GM12878 (cell line): ENCODE measurements around the gene CHAF1A. TPM values are rescaled to one million over a fixed set of nuclear protein-coding genes. Genes with fewer than 3 reads are reported as not detected.

ENCODE experiments used
- ATAC-seq: fragments of 200-7000 bp; cut with Tn5 transposase; 3 replicates; pipeline ENCODE4 v1.9.1; 2020; ENCODE audit warnings: mild to moderate bottlenecking, moderate library complexity
- BruUV-seq: library from RNA; stranded (reverse); fragments of 400-500 nt; replicated peaks from 2 replicates; lab custom pipeline; 2021; lab: Mats Ljungman, UMichigan
- CTCF ChIA-PET: fragments of 300-600 bp; sonication (Branson Sonifier 250); formaldehyde crosslinking; extraction: SDS; loops from one replicate; lab custom pipeline; 2021; ENCODE audit warnings: inconsistent platforms; lab: Yijun Ruan, JAX
- POLR2A ChIA-PET: fragments of 350-600 bp; formaldehyde crosslinking; extraction: SDS; loops from one replicate; lab custom pipeline; 2021; ENCODE audit warnings: inconsistent platforms; lab: Charles Lee
- RAD21 ChIA-PET: fragments of 300-600 bp; sonication (Branson Sonifier 250); formaldehyde crosslinking; loops from one replicate; lab custom pipeline; 2023; ENCODE audit warnings: antibody characterized with exemption; ENCODE audit not compliant: unreplicated experiment; lab: Charles Lee
- SMC1A ChIA-PET: fragments of 300-600 bp; sonication (Branson Sonifier 250); formaldehyde crosslinking; loops from one replicate; lab custom pipeline; 2023; ENCODE audit not compliant: unreplicated experiment, uncharacterized antibody; lab: Charles Lee
- DNase-seq: peaks from one replicate; pipeline ENCODE4 v3.0.0-alpha.2; 2011; ENCODE audit warnings: low read depth, low spot score
- FAIRE-seq: peaks from 3 replicates; lab custom pipeline; 2011; peaks lifted over from hg19 to GRCh38; lab: Jason Lieb, UNC
- H2AFZ ChIP-seq: 2 replicates; pipeline ENCODE4 v1.6.0; 2011; ENCODE audit warnings: low read depth, low read length, control low read depth; ENCODE audit not compliant: control insufficient read depth
- H3K27ac ChIP-seq: 2 replicates; pipeline ENCODE4 v1.5.1; 2011; ENCODE audit warnings: control low read depth; ENCODE audit not compliant: control insufficient read depth, insufficient read depth
- H3K27me3 ChIP-seq, 2 experiments: replicated peaks in 1 of 2; 2 replicates each; pipeline versions ENCODE4 v1.6.0 to v1.6.1; 2011; ENCODE audit warnings: low read length in 1 of 2; ENCODE audit not compliant: control insufficient read depth in 2 of 2, insufficient read depth in 2 of 2
- H3K36me3 ChIP-seq, 2 experiments: 2 replicates each; pipeline ENCODE4 v1.5.1; 2011; ENCODE audit warnings: low read length in 1 of 2; ENCODE audit not compliant: control insufficient read depth in 2 of 2, insufficient read depth in 2 of 2
- H3K4me1 ChIP-seq: 2 replicates; pipeline ENCODE4 v1.6.1; 2011; ENCODE audit warnings: mild to moderate bottlenecking, low read length, moderate library complexity, mixed read lengths; ENCODE audit not compliant: control insufficient read depth, insufficient read depth
- H3K4me2 ChIP-seq: 2 replicates; pipeline ENCODE4 v1.6.0; 2011; ENCODE audit warnings: control low read depth; ENCODE audit not compliant: control insufficient read depth, insufficient read depth
- H3K4me3 ChIP-seq: fragments of 200-600 bp; sonication (generic); 2 replicates; pipeline ENCODE4 v1.5.1; 2016
- H3K79me2 ChIP-seq: 2 replicates; pipeline ENCODE4 v1.6.0; 2011; ENCODE audit warnings: low read length; ENCODE audit not compliant: control insufficient read depth, insufficient read depth
- H3K9ac ChIP-seq: 2 replicates; pipeline ENCODE4 v1.8.0; 2011; ENCODE audit warnings: low read length, control low read depth, mixed read lengths; ENCODE audit not compliant: control insufficient read depth, insufficient read depth
- H3K9me3 ChIP-seq: replicated peaks from 3 replicates; pipeline ENCODE4 v1.5.1; 2011; ENCODE audit warnings: mild to moderate bottlenecking, low read length; ENCODE audit not compliant: control insufficient read depth, insufficient read depth
- H4K20me1 ChIP-seq: 2 replicates; pipeline ENCODE4 v1.6.0; 2011; ENCODE audit not compliant: control insufficient read depth, insufficient read depth
- ATF7 ChIP-seq: fragments of 450-650 bp; IDR thresholded peaks from 2 replicates; pipeline ENCODE4 v1.6.1; 2016; ENCODE audit warnings: low read depth, mild to moderate bottlenecking
- CBFB ChIP-seq: IDR thresholded peaks from 2 replicates; pipeline ENCODE4 v1.6.1; 2016; ENCODE audit warnings: antibody characterized with exemption, low read depth
- ESRRA ChIP-seq: IDR thresholded peaks from 2 replicates; pipeline ENCODE4 v1.6.1; 2012; ENCODE audit warnings: mild to moderate bottlenecking, low read length, improper control_type of control experiment
- FOXM1 ChIP-seq: IDR thresholded peaks from 2 replicates; pipeline ENCODE4 v1.6.1; 2012; ENCODE audit warnings: low read depth, mild to moderate bottlenecking, inconsistent platforms, low read length, moderate library complexity
- HDGF ChIP-seq: fragments of 450-650 bp; IDR thresholded peaks from 2 replicates; pipeline ENCODE4 v1.6.1; 2016; ENCODE audit warnings: antibody characterized with exemption
- JUNB ChIP-seq: IDR thresholded peaks from 2 replicates; pipeline ENCODE4 v1.6.1; 2016; ENCODE audit warnings: antibody characterized with exemption, mild to moderate bottlenecking
- LARP7 ChIP-seq: fragments of 450-650 bp; IDR thresholded peaks from 2 replicates; pipeline ENCODE4 v1.6.1; 2017; ENCODE audit warnings: mild to moderate bottlenecking
- NFXL1 ChIP-seq: fragments of 450-650 bp; IDR thresholded peaks from 2 replicates; pipeline ENCODE4 v1.6.1; 2017; ENCODE audit warnings: antibody characterized with exemption, mild to moderate bottlenecking, borderline replicate concordance
- NFYB ChIP-seq: IDR thresholded peaks from 2 replicates; pipeline ENCODE4 v1.6.1; 2011; ENCODE audit warnings: low read depth, mild to moderate bottlenecking, low read length, improper control_type of control experiment, moderate library complexity; ENCODE audit not compliant: insufficient read depth
- RB1 ChIP-seq: fragments of 450-650 bp; formaldehyde crosslinking; IDR thresholded peaks from 2 replicates; pipeline ENCODE4 v1.6.1; 2017; ENCODE audit warnings: mild to moderate bottlenecking, borderline replicate concordance
- SRF ChIP-seq, 2 experiments: IDR thresholded peaks; 2 replicates each; pipeline ENCODE4 v1.6.1; 2011; ENCODE audit warnings: low read depth in 2 of 2, low read length in 2 of 2, mild to moderate bottlenecking in 1 of 2, moderate library complexity in 1 of 2
- TBL1XR1 ChIP-seq: IDR thresholded peaks from 2 replicates; pipeline ENCODE4 v1.6.1; 2012; ENCODE audit warnings: low read depth, low read length, improper control_type of control experiment
- TCF12 ChIP-seq: IDR thresholded peaks from 2 replicates; pipeline ENCODE4 v1.6.1; 2011; ENCODE audit warnings: low read depth, mild to moderate bottlenecking, low read length
- YBX1 ChIP-seq: fragments of 450-650 bp; IDR thresholded peaks from 2 replicates; pipeline ENCODE4 v1.6.1; 2016; ENCODE audit warnings: antibody characterized with exemption
- WGBS: methylation state at CpG from one replicate; pipeline ENCODE4 v1.1.6; 2016; ENCODE audit warnings: low lambda C conversion rate; ENCODE audit not compliant: insufficient replicate concordance, insufficient coverage; ENCODE audit errors: missing lambda C conversion rate; 5-methylcytosine and 5-hydroxymethylcytosine counted together
- in situ Hi-C: fragments of 300-500 bp; cut with MboI; formaldehyde crosslinking; loops from 9 replicates; pipeline ENCODE4 v1.14.3; 2018; ENCODE audit warnings: mixed read lengths
- intact Hi-C: fragments of 100-400 bp; cut with micrococcal nuclease; formaldehyde crosslinking; loops from one replicate; pipeline ENCODE4 v1.14.2; 2022; ENCODE audit not compliant: unreplicated experiment
- polyA plus RNA-seq, 11 experiments: library from polyadenylated mRNA; depleted of rRNA in 4 of 11; unstranded in 6 of 11; stranded (reverse) in 5 of 11; fragments of >200 nt; fragmentation: Nextera tagmentation in 4 of 11; fragmentation: Illumina TruSeq in 1 of 11; extraction: Ambion mirVana in 4 of 11; extraction: Trizol in 1 of 11; gene quantifications; 1 replicate in 1 of 11; 2 replicates in 10 of 11; pipeline versions ENCODE4 v1.2.1 to v1.2.3, GENCODE V29; 2011 to 2016; ENCODE audit warnings: inconsistent platforms in 2 of 11, missing spikeins in 2 of 11, low read depth in 1 of 11
- total RNA-seq, 4 experiments: library from RNA; depleted of rRNA in 3 of 4; stranded (reverse); fragments of >200 nt in 3 of 4; fragmentation: Illumina TruSeq in 1 of 4; extraction: Trizol in 1 of 4; gene quantifications; 2 replicates each; pipeline versions ENCODE4 v1.2.1 to v1.2.3, GENCODE V29; 2013 to 2021
- TF ChIP-seq, protein P1 (sequence below): IDR thresholded peaks from 2 replicates; pipeline ENCODE4 v1.6.1; 2011; ENCODE audit warnings: low read depth, mild to moderate bottlenecking, low read length, moderate library complexity, borderline replicate concordance; ENCODE audit errors: extremely low read depth
- TF ChIP-seq, protein P2 (sequence below): fragments of 450-650 bp; IDR thresholded peaks from 2 replicates; pipeline ENCODE4 v1.6.1; 2014; ENCODE audit warnings: mild to moderate bottlenecking
- TF ChIP-seq, protein P3 (sequence below): fragments of 450-650 bp; IDR thresholded peaks from 2 replicates; pipeline ENCODE4 v1.6.1; 2017; ENCODE audit warnings: mild to moderate bottlenecking, moderate library complexity
- TF ChIP-seq, protein P4 (sequence below): IDR thresholded peaks from 2 replicates; pipeline ENCODE4 v1.6.1; 2012; ENCODE audit warnings: mild to moderate bottlenecking, low read depth, low read length

The CHAF1A gene
- total and polyA plus RNA-seq, 10 of the 15 experiments (the other 5 are each of a cell fraction or from before 2014, with no cell fraction given), result 1.3 to 69.1 (median 34.2) TPM

DNA sequence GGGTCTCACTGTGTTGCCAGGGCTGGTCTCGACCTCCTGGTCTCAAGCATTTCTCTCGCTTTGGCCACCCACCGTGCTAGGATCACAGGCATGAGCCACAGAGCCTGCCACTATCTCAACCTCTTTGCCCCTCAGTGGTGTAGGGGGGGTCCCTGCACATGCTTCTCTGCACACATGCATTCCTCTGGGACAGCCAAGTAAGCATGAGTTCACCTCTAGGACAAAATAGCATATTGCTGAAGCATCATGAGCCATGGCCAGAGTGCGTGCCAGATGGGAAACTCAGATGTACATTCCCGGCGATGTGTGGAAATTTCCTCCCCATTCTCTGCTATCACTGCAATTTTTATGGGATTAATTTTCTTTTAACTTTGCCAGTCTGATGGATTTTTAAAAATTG, 23.1 kb downstream of the CHAF1A start:
- FAIRE-seq (no peak), DNase-seq (no peak), ATAC-seq (no peak)
- intact Hi-C loops (no loop called here), in situ Hi-C loops (no loop called here)
- Histone ChIP-seq H3K4me3 (no peak overlapping the region), H3K9me3 (no peaks in the 10 kb centered on the region), H3K27ac (no peak overlapping the region), H3K36me3 (peaks cover 19 to 27% of the 10 kb centered on the region in 2 experiments; a peak in 3 of 4 replicates), H4K20me1 (no peaks in the 10 kb centered on the region), H3K9ac (no peak overlapping the region), H3K4me1 (peaks cover 12% of the 10 kb centered on the region), H3K27me3 (no peaks in the 10 kb centered on the region), H3K4me2 (no peak overlapping the region), H3K79me2 (no peaks in the 10 kb centered on the region), H2AFZ (no peak overlapping the region)
- TF ChIP-seq, protein P1, sequence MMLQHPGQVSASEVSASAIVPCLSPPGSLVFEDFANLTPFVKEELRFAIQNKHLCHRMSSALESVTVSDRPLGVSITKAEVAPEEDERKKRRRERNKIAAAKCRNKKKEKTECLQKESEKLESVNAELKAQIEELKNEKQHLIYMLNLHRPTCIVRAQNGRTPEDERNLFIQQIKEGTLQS, result no peak
- TF ChIP-seq LARP7 (no peak), YBX1 (no peak), JUNB (no peak), TBL1XR1 (no peak), CBFB (no peak), ATF7 (no peak), TCF12 (no peak), NFYB (no peak), HDGF (no peak), SRF (IDR thresholded peaks at IDR 0.05; ENCODE audit: low read depth in 2 of 2, low read length in 2 of 2) (no peak), RB1 (no peak), NFXL1 (no peak), ESRRA (no peak), FOXM1 (no peak)
- TF ChIP-seq, protein P2, sequence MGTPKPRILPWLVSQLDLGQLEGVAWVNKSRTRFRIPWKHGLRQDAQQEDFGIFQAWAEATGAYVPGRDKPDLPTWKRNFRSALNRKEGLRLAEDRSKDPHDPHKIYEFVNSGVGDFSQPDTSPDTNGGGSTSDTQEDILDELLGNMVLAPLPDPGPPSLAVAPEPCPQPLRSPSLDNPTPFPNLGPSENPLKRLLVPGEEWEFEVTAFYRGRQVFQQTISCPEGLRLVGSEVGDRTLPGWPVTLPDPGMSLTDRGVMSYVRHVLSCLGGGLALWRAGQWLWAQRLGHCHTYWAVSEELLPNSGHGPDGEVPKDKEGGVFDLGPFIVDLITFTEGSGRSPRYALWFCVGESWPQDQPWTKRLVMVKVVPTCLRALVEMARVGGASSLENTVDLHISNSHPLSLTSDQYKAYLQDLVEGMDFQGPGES, result no peak
- TF ChIP-seq, protein P3, sequence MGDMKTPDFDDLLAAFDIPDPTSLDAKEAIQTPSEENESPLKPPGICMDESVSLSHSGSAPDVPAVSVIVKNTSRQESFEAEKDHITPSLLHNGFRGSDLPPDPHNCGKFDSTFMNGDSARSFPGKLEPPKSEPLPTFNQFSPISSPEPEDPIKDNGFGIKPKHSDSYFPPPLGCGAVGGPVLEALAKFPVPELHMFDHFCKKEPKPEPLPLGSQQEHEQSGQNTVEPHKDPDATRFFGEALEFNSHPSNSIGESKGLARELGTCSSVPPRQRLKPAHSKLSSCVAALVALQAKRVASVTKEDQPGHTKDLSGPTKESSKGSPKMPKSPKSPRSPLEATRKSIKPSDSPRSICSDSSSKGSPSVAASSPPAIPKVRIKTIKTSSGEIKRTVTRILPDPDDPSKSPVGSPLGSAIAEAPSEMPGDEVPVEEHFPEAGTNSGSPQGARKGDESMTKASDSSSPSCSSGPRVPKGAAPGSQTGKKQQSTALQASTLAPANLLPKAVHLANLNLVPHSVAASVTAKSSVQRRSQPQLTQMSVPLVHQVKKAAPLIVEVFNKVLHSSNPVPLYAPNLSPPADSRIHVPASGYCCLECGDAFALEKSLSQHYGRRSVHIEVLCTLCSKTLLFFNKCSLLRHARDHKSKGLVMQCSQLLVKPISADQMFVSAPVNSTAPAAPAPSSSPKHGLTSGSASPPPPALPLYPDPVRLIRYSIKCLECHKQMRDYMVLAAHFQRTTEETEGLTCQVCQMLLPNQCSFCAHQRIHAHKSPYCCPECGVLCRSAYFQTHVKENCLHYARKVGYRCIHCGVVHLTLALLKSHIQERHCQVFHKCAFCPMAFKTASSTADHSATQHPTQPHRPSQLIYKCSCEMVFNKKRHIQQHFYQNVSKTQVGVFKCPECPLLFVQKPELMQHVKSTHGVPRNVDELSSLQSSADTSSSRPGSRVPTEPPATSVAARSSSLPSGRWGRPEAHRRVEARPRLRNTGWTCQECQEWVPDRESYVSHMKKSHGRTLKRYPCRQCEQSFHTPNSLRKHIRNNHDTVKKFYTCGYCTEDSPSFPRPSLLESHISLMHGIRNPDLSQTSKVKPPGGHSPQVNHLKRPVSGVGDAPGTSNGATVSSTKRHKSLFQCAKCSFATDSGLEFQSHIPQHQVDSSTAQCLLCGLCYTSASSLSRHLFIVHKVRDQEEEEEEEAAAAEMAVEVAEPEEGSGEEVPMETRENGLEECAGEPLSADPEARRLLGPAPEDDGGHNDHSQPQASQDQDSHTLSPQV, result no peak
- TF ChIP-seq, protein P4, sequence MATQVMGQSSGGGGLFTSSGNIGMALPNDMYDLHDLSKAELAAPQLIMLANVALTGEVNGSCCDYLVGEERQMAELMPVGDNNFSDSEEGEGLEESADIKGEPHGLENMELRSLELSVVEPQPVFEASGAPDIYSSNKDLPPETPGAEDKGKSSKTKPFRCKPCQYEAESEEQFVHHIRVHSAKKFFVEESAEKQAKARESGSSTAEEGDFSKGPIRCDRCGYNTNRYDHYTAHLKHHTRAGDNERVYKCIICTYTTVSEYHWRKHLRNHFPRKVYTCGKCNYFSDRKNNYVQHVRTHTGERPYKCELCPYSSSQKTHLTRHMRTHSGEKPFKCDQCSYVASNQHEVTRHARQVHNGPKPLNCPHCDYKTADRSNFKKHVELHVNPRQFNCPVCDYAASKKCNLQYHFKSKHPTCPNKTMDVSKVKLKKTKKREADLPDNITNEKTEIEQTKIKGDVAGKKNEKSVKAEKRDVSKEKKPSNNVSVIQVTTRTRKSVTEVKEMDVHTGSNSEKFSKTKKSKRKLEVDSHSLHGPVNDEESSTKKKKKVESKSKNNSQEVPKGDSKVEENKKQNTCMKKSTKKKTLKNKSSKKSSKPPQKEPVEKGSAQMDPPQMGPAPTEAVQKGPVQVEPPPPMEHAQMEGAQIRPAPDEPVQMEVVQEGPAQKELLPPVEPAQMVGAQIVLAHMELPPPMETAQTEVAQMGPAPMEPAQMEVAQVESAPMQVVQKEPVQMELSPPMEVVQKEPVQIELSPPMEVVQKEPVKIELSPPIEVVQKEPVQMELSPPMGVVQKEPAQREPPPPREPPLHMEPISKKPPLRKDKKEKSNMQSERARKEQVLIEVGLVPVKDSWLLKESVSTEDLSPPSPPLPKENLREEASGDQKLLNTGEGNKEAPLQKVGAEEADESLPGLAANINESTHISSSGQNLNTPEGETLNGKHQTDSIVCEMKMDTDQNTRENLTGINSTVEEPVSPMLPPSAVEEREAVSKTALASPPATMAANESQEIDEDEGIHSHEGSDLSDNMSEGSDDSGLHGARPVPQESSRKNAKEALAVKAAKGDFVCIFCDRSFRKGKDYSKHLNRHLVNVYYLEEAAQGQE, result no peak
- 91% methylated on average over 6 of the region's 6 CpGs for WGBS
- ChIA-PET POLR2A (no interaction called here), SMC1A (no interaction called here), RAD21 (no interaction called here), CTCF (no interaction called here)
- BruUV-seq, result no TSS peak
